Upper lobe of left lung (tissue), 4 donors: Measurements from ENCODE around the gene KCNJ16.

ENCODE experiments used
- CTCF ChIP-seq, 6 experiments: fragments of 450-650 bp in 4 of 6; fragments of 200-600 bp in 2 of 6; sonication (generic) in 2 of 6; IDR thresholded peaks; one replicate each; pipeline ENCODE4 v1.5.1; 2016 to 2019; ENCODE audit warnings: antibody characterized with exemption in 6 of 6
- EP300 ChIP-seq, 4 donors: sonication (generic); formaldehyde crosslinking; IDR thresholded peaks; one replicate each; pipeline ENCODE4 v1.5.1; 2017; ENCODE audit warnings: antibody characterized with exemption in 4 of 4, control low read depth in 2 of 4

- TF ChIP-seq CTCF (IDR thresholded peaks at IDR 0.05) (no peak), EP300 (IDR thresholded peaks at IDR 0.05) (no peak)
Measured at GRCh38 chr17:70093163-70093562, 18.1 kb downstream of the KCNJ16 start.
